C4-2B (cell line): ENCODE results near the gene OTC.

Experiments
- ZFX ChIP-seq: fragments of 450-650 bp; IDR thresholded peaks from 2 replicates; pipeline ENCODE4 v1.6.1; 2017
- TF ChIP-seq, protein P1 (sequence below): fragments of 450-650 bp; conservative IDR thresholded peaks from 2 replicates; pipeline ENCODE4 v1.5.1; 2017; ENCODE audit warnings: mild to moderate bottlenecking

DNA sequence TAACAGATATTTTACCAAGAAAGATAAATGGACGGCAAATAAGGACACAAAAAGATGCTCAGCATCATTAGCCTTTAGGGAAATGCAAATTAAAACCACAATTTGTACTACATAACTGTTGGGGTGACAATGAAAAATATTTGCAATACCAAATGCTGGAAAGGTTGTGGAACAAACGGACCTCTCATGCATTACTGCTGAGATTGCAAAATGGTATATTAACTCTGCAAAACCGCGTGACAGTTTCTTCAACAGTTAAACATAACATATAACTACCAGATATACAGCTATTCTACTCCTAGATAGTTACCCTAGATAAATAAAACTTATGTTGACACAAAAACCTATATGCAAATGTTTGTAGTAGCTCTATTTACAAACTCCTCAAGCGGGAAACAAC lies 6.3 kb upstream of the OTC start:
- TF ChIP-seq, protein P1, sequence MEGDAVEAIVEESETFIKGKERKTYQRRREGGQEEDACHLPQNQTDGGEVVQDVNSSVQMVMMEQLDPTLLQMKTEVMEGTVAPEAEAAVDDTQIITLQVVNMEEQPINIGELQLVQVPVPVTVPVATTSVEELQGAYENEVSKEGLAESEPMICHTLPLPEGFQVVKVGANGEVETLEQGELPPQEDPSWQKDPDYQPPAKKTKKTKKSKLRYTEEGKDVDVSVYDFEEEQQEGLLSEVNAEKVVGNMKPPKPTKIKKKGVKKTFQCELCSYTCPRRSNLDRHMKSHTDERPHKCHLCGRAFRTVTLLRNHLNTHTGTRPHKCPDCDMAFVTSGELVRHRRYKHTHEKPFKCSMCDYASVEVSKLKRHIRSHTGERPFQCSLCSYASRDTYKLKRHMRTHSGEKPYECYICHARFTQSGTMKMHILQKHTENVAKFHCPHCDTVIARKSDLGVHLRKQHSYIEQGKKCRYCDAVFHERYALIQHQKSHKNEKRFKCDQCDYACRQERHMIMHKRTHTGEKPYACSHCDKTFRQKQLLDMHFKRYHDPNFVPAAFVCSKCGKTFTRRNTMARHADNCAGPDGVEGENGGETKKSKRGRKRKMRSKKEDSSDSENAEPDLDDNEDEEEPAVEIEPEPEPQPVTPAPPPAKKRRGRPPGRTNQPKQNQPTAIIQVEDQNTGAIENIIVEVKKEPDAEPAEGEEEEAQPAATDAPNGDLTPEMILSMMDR, result no peak
- TF ChIP-seq ZFX, result no peak
